GM10248 (cell line): ENCODE results near the gene MCM6.

Source experiments
- CTCF ChIA-PET: fragments of 300-600 bp; sonication (Branson Sonifier 250); formaldehyde crosslinking; extraction: SDS; loops from one replicate; lab custom pipeline; 2021; ENCODE audit warnings: antibody characterized with exemption; lab: Yijun Ruan, JAX
- POLR2A ChIA-PET: fragments of 350-650 bp; sonication (Branson Sonifier 250); formaldehyde crosslinking; extraction: SDS; loops from one replicate; lab custom pipeline; 2020; ENCODE audit warnings: antibody characterized with exemption; lab: Yijun Ruan, JAX
- DNase-seq: peaks from one replicate; pipeline ENCODE4 v3.0.0; 2012; ENCODE audit errors: extremely low spot score
- TF ChIP-seq, protein P1 (sequence below): IDR thresholded peaks from 2 replicates; pipeline ENCODE4 v1.5.1; 2012; ENCODE audit warnings: mild to moderate bottlenecking, low read depth; ENCODE audit errors: extremely low read depth, missing control alignments, control extremely low read depth

Gene MCM6

DNA sequence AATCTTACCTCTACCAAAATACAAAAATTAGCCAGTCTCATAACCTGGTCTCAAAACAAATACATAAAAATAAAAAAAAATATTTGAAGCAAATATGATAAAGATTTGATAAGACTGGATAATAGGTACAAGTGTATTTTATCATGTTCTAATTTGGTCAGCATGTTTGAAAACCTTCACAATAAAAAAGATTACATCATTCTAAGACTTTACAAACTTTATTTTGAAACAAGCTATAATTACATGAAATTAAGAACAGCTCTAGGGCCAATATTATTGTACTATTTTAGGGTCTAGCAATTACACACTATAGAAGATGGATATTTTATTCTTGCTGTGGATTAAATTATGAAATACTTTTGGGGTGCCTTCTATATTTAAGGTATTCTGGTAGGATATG, 29.4 kb upstream of the MCM6 start:
- TF ChIP-seq, protein P1, sequence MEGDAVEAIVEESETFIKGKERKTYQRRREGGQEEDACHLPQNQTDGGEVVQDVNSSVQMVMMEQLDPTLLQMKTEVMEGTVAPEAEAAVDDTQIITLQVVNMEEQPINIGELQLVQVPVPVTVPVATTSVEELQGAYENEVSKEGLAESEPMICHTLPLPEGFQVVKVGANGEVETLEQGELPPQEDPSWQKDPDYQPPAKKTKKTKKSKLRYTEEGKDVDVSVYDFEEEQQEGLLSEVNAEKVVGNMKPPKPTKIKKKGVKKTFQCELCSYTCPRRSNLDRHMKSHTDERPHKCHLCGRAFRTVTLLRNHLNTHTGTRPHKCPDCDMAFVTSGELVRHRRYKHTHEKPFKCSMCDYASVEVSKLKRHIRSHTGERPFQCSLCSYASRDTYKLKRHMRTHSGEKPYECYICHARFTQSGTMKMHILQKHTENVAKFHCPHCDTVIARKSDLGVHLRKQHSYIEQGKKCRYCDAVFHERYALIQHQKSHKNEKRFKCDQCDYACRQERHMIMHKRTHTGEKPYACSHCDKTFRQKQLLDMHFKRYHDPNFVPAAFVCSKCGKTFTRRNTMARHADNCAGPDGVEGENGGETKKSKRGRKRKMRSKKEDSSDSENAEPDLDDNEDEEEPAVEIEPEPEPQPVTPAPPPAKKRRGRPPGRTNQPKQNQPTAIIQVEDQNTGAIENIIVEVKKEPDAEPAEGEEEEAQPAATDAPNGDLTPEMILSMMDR = no peak
- ChIA-PET CTCF (interaction anchor here (1.1 to 1.4 kb wide), 4 partner anchors 8 to 917 kb away, joined by 3 to 6 read pairs (median 4); no protein-coding TSS in a partner anchor), POLR2A (no interaction called here)
- DNase-seq = no peak

DNA sequence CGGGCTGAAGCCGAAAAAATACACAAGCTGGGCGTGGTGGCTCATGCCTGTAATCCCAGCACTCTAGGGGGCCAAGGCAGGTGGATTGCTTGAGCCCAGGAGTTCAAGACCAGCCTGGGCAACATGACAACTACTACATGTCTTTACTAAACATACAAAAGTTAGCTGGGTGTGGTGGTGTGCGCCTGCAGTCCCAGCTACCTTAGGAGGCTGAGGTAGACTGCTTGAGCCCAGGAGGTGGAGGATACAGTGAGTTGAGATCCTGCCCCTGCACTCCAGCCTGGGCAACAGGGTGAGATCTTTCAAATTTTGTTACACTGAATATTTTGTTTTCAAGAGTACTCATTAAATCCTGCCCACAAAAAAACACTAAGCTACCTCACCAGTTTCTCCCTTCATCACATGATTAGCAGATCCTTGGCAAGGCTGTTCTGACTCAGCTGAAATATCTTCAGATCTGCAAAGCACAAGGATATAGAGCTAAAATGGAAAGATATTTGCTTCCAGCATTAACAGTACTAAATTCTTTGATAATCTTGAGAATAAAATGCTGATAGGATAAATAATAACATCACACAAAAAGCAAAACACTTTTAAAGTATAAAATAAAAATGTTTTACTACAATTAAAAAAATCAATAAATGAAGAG, 28.2 kb upstream of the MCM6 start:
- TF ChIP-seq, protein P1 = no peak
- ChIA-PET POLR2A (no interaction called here), CTCF (interaction anchor here (1.0 to 3.6 kb wide), 4 partner anchors 10 to 480 kb away, joined by 3 to 22 read pairs (median 6); no protein-coding TSS in a partner anchor)
- no peak for DNase-seq

DNA sequence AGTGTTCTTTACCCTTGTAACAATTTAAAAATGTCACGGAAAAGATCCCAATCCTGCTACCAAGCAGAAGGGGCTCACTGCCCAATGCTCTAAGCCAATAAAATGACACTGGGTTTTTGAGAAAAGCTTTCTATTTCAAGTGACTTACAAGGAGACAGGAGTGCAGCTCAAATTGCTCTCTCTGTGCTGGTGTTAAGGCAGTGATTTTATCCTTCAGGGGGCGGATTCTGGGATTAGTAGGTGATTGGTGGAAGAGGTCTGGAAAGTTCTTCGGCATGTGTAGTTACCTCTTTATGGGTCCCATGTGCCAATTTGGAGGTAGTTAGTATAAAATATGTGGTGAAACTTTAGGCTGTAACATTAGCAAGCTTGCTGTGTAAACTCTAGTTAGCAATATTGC, 27.4 kb upstream of the MCM6 start:
- POLR2A ChIA-PET = no interaction called here
- DNase-seq = no peak
- TF ChIP-seq, protein P1 = no peak
- CTCF ChIA-PET = interaction anchor here (1.1 to 3.6 kb wide), 4 partner anchors 10 to 473 kb away, joined by 3 to 22 read pairs (median 8); no protein-coding TSS in a partner anchor

DNA sequence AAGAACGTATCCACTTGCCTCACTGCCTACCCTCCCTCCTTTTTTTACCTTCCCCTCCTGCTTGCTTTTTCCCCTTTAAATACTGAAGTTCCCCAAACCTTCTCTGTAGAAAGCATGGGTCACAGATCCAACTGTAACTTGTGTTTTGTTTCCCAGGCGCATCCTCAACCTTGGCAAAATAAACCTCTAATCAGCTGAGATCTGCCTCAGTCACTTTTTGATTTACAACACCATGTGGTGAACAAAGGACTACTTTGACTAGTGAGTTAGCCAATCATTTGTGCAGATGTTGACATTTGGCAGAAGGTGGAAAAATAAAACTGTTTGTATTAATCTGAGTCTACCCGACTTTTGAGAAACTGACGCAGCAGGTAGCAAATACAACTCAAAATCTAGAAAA, 23.3 kb upstream of the MCM6 start:
- POLR2A ChIA-PET = no interaction called here
- CTCF ChIA-PET = interaction anchor here (0.7 kb wide), 1 partner anchor 14 kb away, joined by 3 read pairs; no protein-coding TSS in a partner anchor
- no peak for DNase-seq
- TF ChIP-seq, protein P1 = no peak

DNA sequence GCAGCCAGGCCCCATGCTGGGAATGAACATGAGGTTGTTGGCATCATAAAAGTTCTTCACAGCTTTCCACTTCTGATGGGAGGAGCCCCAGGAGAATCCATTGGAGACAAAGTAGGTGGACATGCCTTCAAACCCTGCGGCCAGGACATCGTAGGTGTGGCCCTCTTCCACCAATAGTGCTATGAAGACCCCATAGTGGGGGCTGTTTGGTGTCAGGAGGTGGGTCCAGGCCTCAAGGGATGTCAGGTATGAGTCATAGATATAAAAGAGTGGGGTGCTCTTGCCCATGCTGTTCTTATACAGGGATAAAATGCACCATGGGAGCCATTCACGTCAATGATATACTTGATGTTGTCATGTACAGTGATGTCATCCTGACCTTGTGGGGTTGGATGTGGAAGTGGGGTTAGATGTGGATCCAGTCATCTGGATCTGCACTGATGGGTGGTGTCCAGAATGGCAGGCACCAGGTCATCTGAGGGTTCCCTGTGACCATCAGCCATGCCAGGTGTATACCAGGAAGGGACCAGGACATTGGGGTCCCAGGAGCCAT, 22.1 kb upstream of the MCM6 start:
- TF ChIP-seq, protein P1 = no peak
- ChIA-PET POLR2A (no interaction called here), CTCF (interaction anchor here (1.4 kb wide), 2 partner anchors 16 to 21 kb away, joined by 3 read pairs; no protein-coding TSS in a partner anchor)
- DNase-seq = no peak

DNA sequence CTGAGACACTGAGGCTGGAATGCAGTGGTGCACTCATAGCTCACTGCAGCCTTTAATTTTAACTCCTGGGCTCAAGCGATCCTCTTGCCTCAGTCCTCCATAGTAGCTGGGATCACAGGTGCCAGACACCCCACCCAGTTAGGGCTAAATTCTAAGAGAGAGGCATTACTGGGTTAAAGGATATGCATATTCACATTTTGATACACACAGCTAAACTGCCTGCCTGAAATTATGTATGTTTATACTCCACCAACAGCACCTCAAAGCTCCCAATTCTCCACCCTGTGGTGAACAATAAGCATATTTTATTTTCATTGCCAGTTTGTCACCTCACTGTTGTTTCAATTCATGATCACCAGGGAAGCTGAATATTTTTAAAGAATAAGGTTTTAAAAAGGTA, 18.7 kb upstream of the MCM6 start:
- DNase-seq = no peak
- ChIA-PET POLR2A (interaction anchor here (0.7 kb wide), 1 partner anchor 721 kb away, joined by 7 read pairs; no protein-coding TSS in a partner anchor), CTCF (interaction anchor here (1.0 to 2.4 kb wide), 6 partner anchors 9 to 891 kb away, joined by 3 to 9 read pairs (median 4); no protein-coding TSS in a partner anchor)
- TF ChIP-seq, protein P1 = no peak
